AG09319 (cell line): ENCODE results near the gene CLINT1.
A peak's percentile ranks its signal among the peaks of the same experiment; 100 is the strongest.

Source experiments
- DNase-seq: peaks from one replicate; pipeline ENCODE4 v3.0.0-alpha.2; 2010; ENCODE audit warnings: low read depth; ENCODE audit errors: extremely low read depth
- CTCF ChIP-seq: IDR thresholded peaks from 2 replicates; pipeline ENCODE4 v1.5.1; 2011; ENCODE audit warnings: low read depth, mild to moderate bottlenecking, inconsistent platforms, low read length, moderate library complexity

CLINT1 gene

DNA sequence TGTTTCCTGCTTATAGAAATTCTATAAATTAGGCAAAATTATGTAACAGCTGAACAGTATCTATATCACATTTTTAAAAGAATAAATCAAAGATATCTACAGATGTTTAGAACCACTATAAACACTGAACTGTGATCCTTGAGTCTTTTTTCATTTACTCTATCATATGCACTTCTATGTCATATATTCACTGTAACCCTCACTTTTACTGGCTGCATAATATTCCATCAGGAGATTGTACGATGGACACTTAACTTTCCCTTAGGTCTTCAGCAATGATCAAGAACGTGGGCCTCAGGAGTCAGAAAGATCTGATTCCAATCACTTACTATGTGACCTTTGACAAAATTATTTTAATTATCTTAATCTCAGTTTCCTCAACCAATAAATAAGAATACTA, 41.0 kb downstream of the CLINT1 start:
- no peak for TF ChIP-seq CTCF
- no peak for DNase-seq

DNA sequence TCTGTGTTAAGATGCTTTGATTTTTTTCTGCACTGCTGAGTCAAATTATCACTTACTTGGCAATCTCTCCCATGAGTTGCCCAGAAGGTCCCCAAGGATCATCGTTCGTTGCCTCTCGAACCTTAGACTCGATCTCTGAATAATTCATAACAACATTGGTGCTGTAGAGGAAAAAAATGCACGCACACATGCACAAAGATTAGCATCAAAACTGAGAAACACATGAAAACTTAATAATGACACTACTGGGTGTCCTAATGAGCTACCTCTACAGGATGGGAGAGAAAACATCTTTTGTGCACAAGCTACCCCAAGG, 41.6 kb downstream of the CLINT1 start:
- no peak for DNase-seq
- TF ChIP-seq CTCF = no peak

- peak; percentile 42 for TF ChIP-seq CTCF
- DNase-seq = no peak
Measured at GRCh38 chr5:157816682-157817386, 42.1 kb downstream of the CLINT1 start.

DNA sequence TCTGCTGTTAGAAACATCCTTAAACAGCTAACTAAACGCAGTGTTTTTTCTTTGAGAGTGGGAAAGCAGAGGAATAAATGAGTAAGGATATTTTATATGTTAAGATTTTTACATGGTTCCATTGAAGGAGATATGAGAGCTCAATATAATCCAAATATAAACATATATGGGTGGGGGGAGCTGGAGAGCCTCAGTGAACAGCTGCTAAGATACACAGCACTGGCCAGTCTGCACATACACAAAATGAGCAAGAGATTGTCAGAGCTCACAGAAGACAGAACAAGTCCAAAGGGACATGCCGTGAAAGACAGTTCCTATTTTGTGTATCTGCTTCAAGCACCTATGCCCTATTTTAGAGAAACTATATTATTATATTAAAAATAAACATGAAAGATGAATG, 46.9 kb downstream of the CLINT1 start:
- no peak for TF ChIP-seq CTCF
- no peak for DNase-seq

- no peak for TF ChIP-seq CTCF
- no peak for DNase-seq
Measured at GRCh38 chr5:157808043-157808442, 50.9 kb downstream of the CLINT1 start.

GRCh38 chr5:157802736-157803135, 56.2 kb downstream of the CLINT1 start:
- TF ChIP-seq CTCF = no peak
- DNase-seq = no peak

GRCh38 chr5:157800137-157800536, 58.8 kb downstream of the CLINT1 start:
- TF ChIP-seq CTCF = no peak
- DNase-seq = no peak
